ENCODE data around the gene MRPL32.

DNA sequence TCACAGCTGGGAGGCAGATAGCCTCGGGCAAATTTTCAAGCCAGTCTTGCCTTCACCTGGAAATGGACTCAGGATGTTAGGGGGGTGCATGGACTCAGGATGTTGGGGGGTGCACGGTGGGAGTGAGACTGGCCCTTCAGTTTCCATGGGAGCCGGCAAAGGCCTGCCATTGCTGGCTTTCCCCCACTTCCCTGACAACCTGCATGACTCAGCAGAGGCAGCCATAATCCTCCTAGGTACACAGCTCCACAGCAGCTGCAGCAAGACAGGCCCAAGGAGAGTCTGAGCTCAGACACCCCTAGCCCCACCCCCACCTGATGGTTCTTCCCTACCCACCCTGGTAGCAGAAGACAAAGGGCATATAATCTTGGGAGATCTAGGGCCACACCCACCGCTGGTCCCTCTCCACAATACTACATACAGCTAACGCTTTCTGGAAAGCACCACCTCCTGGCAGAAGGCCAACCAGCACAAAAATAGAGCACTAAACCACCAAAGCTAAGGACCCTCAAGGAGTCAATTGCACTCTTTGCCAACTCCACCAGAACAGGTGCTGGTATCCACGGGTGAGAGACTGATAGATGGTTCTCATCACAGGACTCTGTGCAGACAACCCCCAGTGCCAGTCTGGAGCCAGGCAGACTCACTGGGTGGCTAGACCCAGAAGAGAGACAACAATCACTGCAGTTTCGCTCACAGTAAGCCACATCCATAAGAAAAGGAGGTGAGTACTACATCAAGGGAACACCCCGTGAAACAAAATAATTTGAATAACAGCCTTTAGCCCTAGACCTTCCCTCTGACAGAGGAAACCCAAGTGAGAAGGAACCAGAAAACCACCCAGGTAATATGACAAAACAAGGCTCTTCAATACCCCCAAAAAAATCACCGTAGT is 38.6 kb upstream of the MRPL32 start:
- TF ChIP-seq EZH2 (IDR thresholded peaks at IDR 0.05) (no peak), POLR2AphosphoS5 (IDR thresholded peaks at IDR 0.05; ENCODE audit: borderline replicate concordance, low read depth, low read length) (no peak), FOXP2 (optimal IDR thresholded peaks at IDR 0.05; ENCODE audit: control extremely low read depth, extremely low read length, insufficient read depth) (no peak)

Data from SK-N-MC (cell line).